Gastroesophageal sphincter (tissue), 4 donors: Measurements from ENCODE around the gene MAPT. TPM values are rescaled to one million over a fixed set of nuclear protein-coding genes. Genes with fewer than 3 reads are reported as not detected.

ENCODE experiments used
- ATAC-seq: fragments of 150-250 bp; one replicate; pipeline ENCODE4 v1.9.1; 2016; ENCODE audit warnings: mild to moderate bottlenecking, moderate library complexity
- H3K27ac ChIP-seq, 4 donors: fragments of 200-600 bp; sonication (generic) in 3 of 4; 1 replicate in 3 of 4; 2 replicates in 1 of 4; pipeline ENCODE4 v1.5.1; 2016 to 2019
- H3K27me3 ChIP-seq: fragments of 200-600 bp; sonication (generic); one replicate; pipeline ENCODE4 v1.5.1; 2019
- H3K36me3 ChIP-seq, 2 donors: fragments of 200-600 bp; sonication (generic); one replicate each; pipeline ENCODE4 v1.5.1; 2019; ENCODE audit warnings: control low read depth in 1 of 2
- H3K4me1 ChIP-seq, 3 donors: fragments of 200-600 bp; sonication (generic); 1 replicate in 2 of 3; 2 replicates in 1 of 3; pipeline ENCODE4 v1.5.1; 2016 to 2019; ENCODE audit warnings: control low read depth in 2 of 3
- H3K4me3 ChIP-seq, 2 donors: fragments of 200-600 bp; sonication (generic); one replicate each; pipeline ENCODE4 v1.5.1; 2019; ENCODE audit warnings: mild to moderate bottlenecking in 1 of 2, moderate library complexity in 1 of 2
- H3K9me3 ChIP-seq, 3 donors: fragments of 200-600 bp; sonication (generic); one replicate each; pipeline ENCODE4 v1.5.1; 2017 to 2019; ENCODE audit warnings: control low read depth in 2 of 3
- CTCF ChIP-seq, 4 experiments: fragments of 200-600 bp in 2 of 4; fragments of 450-650 bp in 2 of 4; sonication (generic) in 1 of 4; IDR thresholded peaks; one replicate each; pipeline ENCODE4 v1.5.1; 2017 to 2019; ENCODE audit warnings: antibody characterized with exemption in 4 of 4, mild to moderate bottlenecking in 2 of 4, moderate library complexity in 2 of 4
- EP300 ChIP-seq: sonication (generic); formaldehyde crosslinking; IDR thresholded peaks from one replicate; pipeline ENCODE4 v1.6.1; 2017; ENCODE audit warnings: antibody characterized with exemption, mild to moderate bottlenecking
- POLR2A ChIP-seq, 2 donors: fragments of 450-650 bp; IDR thresholded peaks; one replicate each; pipeline ENCODE4 v1.6.1; 2017; ENCODE audit warnings: antibody characterized with exemption in 2 of 2, mild to moderate bottlenecking in 2 of 2, moderate library complexity in 1 of 2
- POLR2AphosphoS5 ChIP-seq: sonication (generic); formaldehyde crosslinking; IDR thresholded peaks from one replicate; pipeline ENCODE4 v1.6.1; 2017; ENCODE audit warnings: antibody characterized with exemption
- WGBS, 2 donors: methylation state at CpG; one replicate each; pipeline ENCODE4 v1.1.5; 2018; ENCODE audit warnings: low coverage in 1 of 2; 5-methylcytosine and 5-hydroxymethylcytosine counted together
- total RNA-seq, 4 donors: library from RNA; depleted of rRNA; stranded (reverse); fragments of >200 nt; gene quantifications; one replicate each; pipeline ENCODE4 v1.1.0, GENCODE V29; 2016

Gene MAPT
- total RNA-seq, 4 donors from 2014 or later, result 3.4 to 12.2 (median 8.5) TPM

- 65 to 83% methylated on average over 3 to 5 of the region's 5 CpGs for WGBS, 2 donors
- ATAC-seq, result no peak
- H3K27ac ChIP-seq, result no peak overlapping the region
- H3K4me1 ChIP-seq, result peaks cover 0 to 8% (median 0%) of the 10 kb centered on the region in 3 donors
- H3K9me3 ChIP-seq, result no peaks in the 10 kb centered on the region
- H3K4me3 ChIP-seq, result no peak overlapping the region
- H3K27me3 ChIP-seq, result no peaks in the 10 kb centered on the region
- no peaks in the 10 kb centered on the region for H3K36me3 ChIP-seq
- TF ChIP-seq POLR2A (IDR thresholded peaks at IDR 0.05), result no peak
- TF ChIP-seq EP300, result no peak
- no peak for TF ChIP-seq CTCF (IDR thresholded peaks at IDR 0.05)
- TF ChIP-seq POLR2AphosphoS5, result no peak
These were observed 69.5 kb downstream of the MAPT start for GRCh38 chr17:45963889-45964288.

- 75 to 94% methylated on average over 1 to 3 of the region's 4 CpGs for WGBS, 2 donors
- no peak overlapping the region for H3K27ac ChIP-seq
- TF ChIP-seq POLR2A (IDR thresholded peaks at IDR 0.05) (no peak), POLR2AphosphoS5 (no peak), CTCF (IDR thresholded peaks at IDR 0.05) (no peak), EP300 (no peak)
- ATAC-seq, result no peak
- H3K27me3 ChIP-seq, result no peaks in the 10 kb centered on the region
- H3K9me3 ChIP-seq, result no peaks in the 10 kb centered on the region
- H3K4me3 ChIP-seq, result no peak overlapping the region
- H3K4me1 ChIP-seq, result peaks cover 0 to 8% (median 0%) of the 10 kb centered on the region in 3 donors
- H3K36me3 ChIP-seq, result no peaks in the 10 kb centered on the region
These were observed 70.3 kb downstream of the MAPT start for GRCh38 chr17:45964634-45965033.

- H3K4me1 ChIP-seq, result peaks cover 0 to 8% (median 0%) of the 10 kb centered on the region in 3 donors
- TF ChIP-seq CTCF (IDR thresholded peaks at IDR 0.05) (no peak), EP300 (no peak), POLR2A (IDR thresholded peaks at IDR 0.05) (no peak), POLR2AphosphoS5 (no peak)
- no peak overlapping the region for H3K4me3 ChIP-seq
- H3K9me3 ChIP-seq, result no peaks in the 10 kb centered on the region
- H3K27ac ChIP-seq, result no peak overlapping the region
- H3K27me3 ChIP-seq, result no peaks in the 10 kb centered on the region
- H3K36me3 ChIP-seq, result no peaks in the 10 kb centered on the region
- 17 to 40% methylated on average over 1 to 4 of the region's 4 CpGs for WGBS, 2 donors
- ATAC-seq, result no peak
These were observed 71.5 kb downstream of the MAPT start for GRCh38 chr17:45965812-45966211.

- no peaks in the 10 kb centered on the region for H3K9me3 ChIP-seq
- H3K27ac ChIP-seq, result no peak overlapping the region
- no peaks in the 10 kb centered on the region for H3K36me3 ChIP-seq
- H3K27me3 ChIP-seq, result no peaks in the 10 kb centered on the region
- 17 to 46% methylated on average over 2 of the region's 2 CpGs for WGBS, 2 donors
- TF ChIP-seq POLR2A (IDR thresholded peaks at IDR 0.05), result no peak
- TF ChIP-seq EP300, result no peak
- TF ChIP-seq CTCF (IDR thresholded peaks at IDR 0.05), result no peak
- no peak for TF ChIP-seq POLR2AphosphoS5
- peaks cover 0 to 8% (median 0%) of the 10 kb centered on the region in 3 donors for H3K4me1 ChIP-seq
- ATAC-seq, result no peak
- H3K4me3 ChIP-seq, result no peak overlapping the region
These were observed 72.4 kb downstream of the MAPT start for GRCh38 chr17:45966606-45967280.

- 88 to 90% methylated on average over 3 to 5 of the region's 5 CpGs for WGBS, 2 donors
- H3K27me3 ChIP-seq, result no peaks in the 10 kb centered on the region
- H3K4me3 ChIP-seq, result no peak overlapping the region
- peaks cover 0 to 8% (median 0%) of the 10 kb centered on the region in 3 donors for H3K4me1 ChIP-seq
- no peaks in the 10 kb centered on the region for H3K9me3 ChIP-seq
- no peaks in the 10 kb centered on the region for H3K36me3 ChIP-seq
- TF ChIP-seq POLR2A (IDR thresholded peaks at IDR 0.05) (no peak), POLR2AphosphoS5 (no peak), CTCF (IDR thresholded peaks at IDR 0.05) (no peak), EP300 (no peak)
- no peak for ATAC-seq
- no peak overlapping the region for H3K27ac ChIP-seq
These were observed 73.0 kb downstream of the MAPT start for GRCh38 chr17:45967378-45967777.
